Mucosa of rectum (tissue), 2 donors: ENCODE data around the gene ZMAT5.

Experiments
- H3K27ac ChIP-seq, 2 donors: one replicate each; pipeline ENCODE4 v1.7.0; 2013; ENCODE audit warnings: inconsistent platforms in 2 of 2, low read depth in 2 of 2, low read length in 2 of 2
- H3K27me3 ChIP-seq, 2 donors: one replicate each; pipeline ENCODE4 v1.7.0; 2013; ENCODE audit warnings: low read length in 2 of 2; ENCODE audit not compliant: control insufficient read depth in 2 of 2, insufficient read depth in 2 of 2
- H3K36me3 ChIP-seq, 2 donors: one replicate each; pipeline ENCODE4 v1.7.0; 2013; ENCODE audit warnings: low read length in 2 of 2; ENCODE audit not compliant: control insufficient read depth in 2 of 2, insufficient read depth in 2 of 2
- H3K4me1 ChIP-seq, 2 donors: one replicate each; pipeline ENCODE4 v1.7.0; 2013; ENCODE audit warnings: low read length in 2 of 2, mild to moderate bottlenecking in 1 of 2; ENCODE audit not compliant: control insufficient read depth in 2 of 2, insufficient read depth in 2 of 2
- H3K4me3 ChIP-seq, 2 donors: one replicate each; pipeline ENCODE4 v1.7.0; 2013; ENCODE audit warnings: low read length in 2 of 2
- H3K9ac ChIP-seq, 2 donors: one replicate each; pipeline ENCODE4 v1.7.0; 2013; ENCODE audit warnings: low read length in 2 of 2, low read depth in 1 of 2, mild to moderate bottlenecking in 1 of 2
- H3K9me3 ChIP-seq, 2 donors: one replicate each; pipeline ENCODE4 v1.7.0; 2013; ENCODE audit warnings: low read length in 2 of 2; ENCODE audit not compliant: control insufficient read depth in 2 of 2
- donor health status: healthy.
- donor health status: Normal muscosa, but diverticular disease.

Gene ZMAT5

DNA sequence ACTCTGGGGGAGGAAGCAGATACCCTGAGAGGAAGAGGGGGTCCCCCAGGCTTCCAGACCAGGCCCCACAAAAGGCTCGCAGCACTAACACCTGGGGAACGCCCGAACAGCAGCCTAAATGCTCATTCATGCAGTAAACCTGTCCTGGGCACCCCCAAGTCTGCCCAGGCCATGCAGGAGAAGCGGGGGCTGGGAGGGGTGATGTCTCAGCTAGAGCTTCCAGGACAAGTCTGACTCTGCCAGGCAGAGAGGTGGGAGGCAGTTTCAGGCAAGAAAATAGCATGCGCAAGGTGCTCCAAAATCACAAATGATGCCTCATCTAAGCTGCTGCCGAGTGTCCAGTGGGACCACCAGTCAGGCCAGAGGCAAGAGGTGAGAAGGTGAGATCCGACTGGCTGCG is 32.4 kb downstream of the ZMAT5 start:
- Histone ChIP-seq H3K27me3 (no peaks in the 10 kb centered on the region), H3K9me3 (no peaks in the 10 kb centered on the region), H3K27ac (no peak overlapping the region), H3K4me3 (no peak overlapping the region), H3K36me3 (peaks cover 0 to 7% of the 10 kb centered on the region in 2 donors), H3K9ac (no peak overlapping the region), H3K4me1 (peaks cover 0 to 6% of the 10 kb centered on the region in 2 donors)

DNA sequence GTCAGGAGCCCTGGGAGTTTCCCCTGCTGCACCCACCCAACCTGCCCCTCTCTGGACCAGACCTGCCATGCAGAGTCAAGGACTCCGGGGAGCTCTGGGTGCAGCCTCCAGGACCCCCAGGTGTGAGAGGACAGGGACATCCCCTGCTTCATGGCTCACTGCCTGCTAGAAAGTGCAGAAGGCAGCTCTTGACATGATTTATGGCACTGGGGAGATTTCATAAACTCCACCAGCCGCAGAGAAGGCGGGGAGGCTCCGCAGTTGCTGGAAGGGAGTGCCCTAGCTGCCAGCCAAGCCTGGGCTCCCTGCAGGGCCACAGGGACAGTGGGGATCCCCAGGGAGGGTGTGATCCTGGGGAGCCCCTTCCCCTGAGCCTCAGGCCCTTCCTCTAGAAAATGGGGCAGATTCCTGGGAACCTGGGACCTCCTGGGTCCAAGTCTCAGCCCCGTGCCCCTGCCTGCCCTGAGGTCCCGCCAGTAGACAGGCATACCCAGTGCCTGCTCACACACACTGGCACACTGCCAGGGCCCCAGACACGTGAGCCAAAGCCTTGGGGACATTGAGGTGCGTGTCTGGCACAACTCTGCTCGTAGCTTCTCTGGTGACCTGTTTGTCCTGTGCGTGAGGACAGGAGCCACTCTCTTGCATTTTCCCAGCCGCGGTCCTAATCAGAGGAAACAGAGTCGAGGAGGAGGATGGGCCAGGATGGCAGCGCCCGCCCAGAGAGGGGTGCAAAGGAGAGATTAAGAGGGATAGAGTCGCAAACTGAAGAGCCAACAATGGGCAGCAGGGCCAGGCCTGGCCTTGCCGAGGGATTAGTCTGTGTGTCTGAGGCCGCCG is 33.2 kb downstream of the ZMAT5 start:
- Histone ChIP-seq H3K4me3 (no peak overlapping the region), H3K4me1 (peaks cover 0 to 6% of the 10 kb centered on the region in 2 donors), H3K9ac (no peak overlapping the region), H3K36me3 (peaks cover 0 to 6% of the 10 kb centered on the region in 2 donors), H3K27me3 (no peaks in the 10 kb centered on the region), H3K27ac (no peak overlapping the region), H3K9me3 (no peaks in the 10 kb centered on the region)

DNA sequence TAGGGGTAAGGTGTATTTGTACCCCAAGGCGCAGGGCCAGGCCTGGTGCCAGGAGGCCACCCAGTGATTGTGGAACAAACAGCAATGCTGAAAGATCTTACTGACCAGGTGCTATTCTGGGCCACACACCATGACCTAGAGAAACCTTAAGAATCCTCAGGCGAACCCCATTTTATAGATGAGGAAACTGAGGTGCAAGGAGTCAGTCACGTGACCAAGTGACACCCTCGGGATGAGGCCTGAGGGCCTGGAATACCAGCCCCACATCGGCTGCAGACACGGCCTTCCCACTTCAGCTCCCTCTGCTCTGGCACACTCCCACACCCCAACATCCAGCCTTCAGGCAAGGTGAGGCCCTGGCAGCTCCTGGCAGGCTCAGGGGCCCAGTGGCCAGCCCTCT is 33.9 kb downstream of the ZMAT5 start:
- H3K27me3 ChIP-seq: no peaks in the 10 kb centered on the region
- no peak overlapping the region for H3K9ac ChIP-seq
- H3K9me3 ChIP-seq: no peaks in the 10 kb centered on the region
- H3K4me3 ChIP-seq: no peak overlapping the region
- H3K4me1 ChIP-seq: peaks cover 0 to 6% of the 10 kb centered on the region in 2 donors
- H3K36me3 ChIP-seq: peaks cover 0 to 6% of the 10 kb centered on the region in 2 donors
- no peak overlapping the region for H3K27ac ChIP-seq

DNA sequence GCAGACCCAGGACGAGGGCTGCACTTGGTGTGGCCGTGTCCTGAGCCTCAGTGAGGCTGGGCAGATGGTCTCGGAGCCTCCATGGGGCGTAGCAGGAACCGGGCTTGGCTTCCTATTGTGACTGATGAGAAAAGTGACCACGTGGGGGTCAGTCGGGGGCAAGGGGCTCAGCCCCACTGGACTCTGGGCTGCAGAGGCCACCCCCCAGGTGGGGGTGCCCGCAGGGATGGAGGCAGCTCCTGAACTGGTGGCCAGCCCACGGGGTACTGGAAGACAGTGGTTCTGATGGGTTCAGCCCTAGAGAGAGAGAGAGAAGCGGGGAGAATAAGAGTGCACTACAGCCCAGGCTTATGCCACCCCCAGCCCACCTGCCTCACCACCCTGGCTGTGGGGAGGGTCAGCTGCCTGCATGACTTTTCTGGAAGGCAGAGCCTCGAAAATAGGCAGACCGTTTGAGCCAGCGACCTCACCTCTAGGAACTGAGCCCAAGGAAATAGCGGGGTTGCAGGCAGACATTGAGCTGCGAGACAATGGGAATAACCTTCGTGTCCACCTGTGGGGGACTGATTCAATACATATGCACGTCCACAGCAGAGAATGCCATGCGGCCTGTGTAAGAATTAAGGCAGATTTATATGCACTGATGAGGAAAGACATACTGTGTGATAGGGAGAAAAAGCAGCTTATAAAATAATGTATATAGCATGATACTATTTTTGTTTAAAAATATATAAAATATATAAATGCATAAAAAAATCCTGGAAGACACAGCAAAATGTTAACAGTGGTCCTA is 35.6 kb downstream of the ZMAT5 start:
- Histone ChIP-seq H3K9me3 (no peaks in the 10 kb centered on the region), H3K4me3 (no peak overlapping the region), H3K36me3 (peaks cover 0 to 4% of the 10 kb centered on the region in 2 donors), H3K27me3 (no peaks in the 10 kb centered on the region), H3K4me1 (peaks cover 0 to 6% of the 10 kb centered on the region in 2 donors), H3K9ac (no peak overlapping the region), H3K27ac (no peak overlapping the region)

DNA sequence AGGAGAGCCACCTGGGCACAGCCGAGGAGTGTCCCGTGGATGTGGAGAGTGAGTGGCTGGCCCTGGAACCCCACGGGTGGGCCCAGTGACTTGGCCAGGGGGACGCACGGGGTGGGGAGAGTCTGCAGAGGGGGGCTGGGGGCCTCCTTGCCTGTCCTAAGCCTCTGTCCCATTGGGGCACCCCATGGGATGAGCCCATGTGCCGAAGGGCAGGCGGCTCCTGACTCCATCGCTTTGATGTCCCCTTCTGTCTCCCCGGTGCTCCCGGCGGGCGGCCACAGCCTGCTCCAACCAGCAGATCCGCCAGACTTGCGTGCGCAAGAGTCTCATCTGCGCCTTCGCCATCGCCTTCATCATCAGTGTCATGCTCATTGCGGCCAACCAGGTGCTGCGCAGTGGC is 37.6 kb downstream of the ZMAT5 start:
- no peak overlapping the region for H3K4me3 ChIP-seq
- no peak overlapping the region for H3K27ac ChIP-seq
- no peaks in the 10 kb centered on the region for H3K36me3 ChIP-seq
- no peak overlapping the region for H3K9ac ChIP-seq
- peaks cover 0 to 6% of the 10 kb centered on the region in 2 donors for H3K4me1 ChIP-seq
- no peaks in the 10 kb centered on the region for H3K9me3 ChIP-seq
- H3K27me3 ChIP-seq: no peaks in the 10 kb centered on the region

DNA sequence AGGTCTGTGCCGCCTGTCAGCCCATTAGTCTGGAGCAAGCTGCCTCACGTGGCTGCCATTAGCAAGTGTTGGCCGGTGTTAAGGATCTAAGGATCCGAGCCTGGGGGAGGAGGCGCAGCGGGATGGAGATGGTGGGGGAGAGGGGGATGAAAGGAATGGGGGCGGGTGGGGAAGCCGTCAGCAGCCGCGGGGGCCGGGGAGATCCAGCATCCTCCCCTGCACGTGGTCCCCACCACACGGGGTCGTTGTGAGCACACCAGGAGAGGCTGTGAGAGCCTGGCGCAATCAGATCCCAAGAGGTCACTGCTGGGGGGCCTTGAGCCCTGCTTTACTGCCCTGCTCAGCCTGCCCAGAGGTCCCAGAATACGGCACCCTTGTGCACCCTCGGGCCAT is 39.7 kb downstream of the ZMAT5 start:
- H3K4me3 ChIP-seq: no peak overlapping the region
- H3K27me3 ChIP-seq: peaks cover 0 to 5% of the 10 kb centered on the region in 2 donors
- H3K27ac ChIP-seq: no peak overlapping the region
- no peaks in the 10 kb centered on the region for H3K4me1 ChIP-seq
- no peaks in the 10 kb centered on the region for H3K36me3 ChIP-seq
- H3K9me3 ChIP-seq: no peaks in the 10 kb centered on the region
- H3K9ac ChIP-seq: no peak overlapping the region

DNA sequence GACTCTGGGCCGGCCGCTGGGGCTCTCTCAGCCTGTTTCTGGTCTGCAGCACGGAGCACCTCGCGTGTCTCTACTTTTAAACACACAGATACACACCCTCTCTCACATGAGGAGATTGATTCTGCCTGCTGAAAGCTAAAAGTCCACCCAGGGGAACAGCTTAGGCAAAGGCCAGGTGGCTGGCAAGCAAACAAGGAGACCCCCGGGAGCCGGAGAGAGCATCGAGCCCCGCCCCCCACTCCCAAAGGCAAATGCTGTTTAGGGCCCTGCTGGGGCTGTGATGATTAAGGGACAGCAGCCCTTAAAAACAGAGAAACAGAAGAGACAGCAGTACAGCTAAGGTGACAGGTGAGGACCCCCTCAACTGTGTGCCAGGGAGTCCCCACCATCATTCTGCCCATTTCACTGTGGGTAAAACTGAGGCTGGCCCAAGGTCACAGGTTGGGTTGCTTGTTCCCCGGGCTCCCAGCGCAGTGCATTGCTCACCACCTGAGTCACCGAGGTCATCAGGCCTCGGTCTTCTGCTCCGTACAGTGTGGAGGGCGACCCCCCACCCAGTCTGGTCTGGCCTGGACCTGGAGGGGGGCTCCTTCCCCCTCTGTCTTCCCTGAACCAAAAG is 40.2 kb downstream of the ZMAT5 start:
- Histone ChIP-seq H3K36me3 (no peaks in the 10 kb centered on the region), H3K27me3 (peaks cover 0 to 8% of the 10 kb centered on the region in 2 donors), H3K4me1 (no peaks in the 10 kb centered on the region), H3K9ac (no peak overlapping the region), H3K27ac (no peak overlapping the region), H3K9me3 (no peaks in the 10 kb centered on the region), H3K4me3 (no peak overlapping the region)

DNA sequence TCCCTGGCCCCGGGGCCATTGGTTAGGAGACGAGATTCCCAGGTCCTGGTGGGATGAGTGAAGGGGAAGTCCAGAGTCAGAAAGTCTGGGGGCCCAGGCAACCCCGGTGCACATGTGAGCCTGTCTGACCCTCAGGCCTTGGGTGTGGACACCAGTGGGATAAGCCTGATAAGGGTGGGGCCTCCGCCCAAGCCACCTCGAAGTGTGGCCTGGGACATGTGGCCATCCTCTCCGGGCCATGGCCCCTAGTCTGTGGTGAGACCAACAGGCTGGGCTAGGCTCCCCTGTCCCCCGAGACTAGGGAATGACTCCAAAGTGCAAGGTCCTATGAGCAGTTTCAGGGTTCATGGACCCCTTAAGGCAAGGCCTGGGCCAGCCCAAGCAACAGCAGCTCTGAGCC is 40.7 kb downstream of the ZMAT5 start:
- Histone ChIP-seq H3K27ac (no peak overlapping the region), H3K36me3 (no peaks in the 10 kb centered on the region), H3K9ac (no peak overlapping the region), H3K4me3 (no peak overlapping the region), H3K9me3 (no peaks in the 10 kb centered on the region), H3K4me1 (no peaks in the 10 kb centered on the region), H3K27me3 (peaks cover 5 to 13% of the 10 kb centered on the region in 2 donors)

DNA sequence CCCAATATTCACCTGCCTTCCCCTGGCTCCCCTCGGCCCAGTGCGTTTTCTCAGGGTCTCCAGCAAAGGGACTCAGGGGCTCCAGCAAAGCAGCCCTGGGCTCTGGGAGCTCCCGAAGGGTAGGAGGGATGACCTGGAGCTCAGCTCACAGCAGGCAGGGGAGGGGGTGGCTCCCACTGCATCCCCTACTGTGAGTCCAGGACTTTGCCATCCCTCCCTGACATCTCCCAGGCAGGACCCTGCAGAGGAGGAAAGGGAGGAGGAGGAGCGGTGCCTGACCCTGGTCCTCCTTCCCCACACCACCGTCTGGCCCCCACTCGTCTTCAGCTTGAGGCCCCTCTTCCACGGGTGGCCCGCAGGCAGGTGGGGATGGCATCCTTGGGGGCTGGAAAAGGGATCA is 42.0 kb downstream of the ZMAT5 start:
- Histone ChIP-seq H3K9ac (no peak overlapping the region), H3K9me3 (no peaks in the 10 kb centered on the region), H3K27me3 (peaks cover 6 to 13% of the 10 kb centered on the region in 2 donors), H3K4me1 (no peaks in the 10 kb centered on the region), H3K36me3 (no peaks in the 10 kb centered on the region), H3K27ac (no peak overlapping the region), H3K4me3 (no peak overlapping the region)

DNA sequence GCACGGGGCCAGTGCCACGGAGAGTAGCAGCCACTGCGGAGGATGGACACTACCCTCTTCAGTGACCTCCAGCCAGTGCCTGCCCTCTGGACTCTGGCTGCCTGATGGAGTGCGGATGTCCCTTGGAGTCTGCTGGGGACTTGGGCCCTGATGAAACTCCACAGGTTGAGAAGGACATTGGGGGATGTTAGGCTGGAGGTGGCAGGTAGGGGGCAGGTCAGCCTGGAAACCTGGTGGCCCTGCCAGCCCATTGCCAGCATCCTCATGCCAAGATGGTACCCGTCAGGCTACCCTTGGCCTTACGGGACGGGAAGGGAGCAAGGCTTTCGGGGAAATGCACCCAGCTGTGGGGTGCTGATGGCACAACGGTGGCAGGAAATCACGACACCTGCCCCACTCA is 43.0 kb downstream of the ZMAT5 start:
- Histone ChIP-seq H3K9me3 (no peaks in the 10 kb centered on the region), H3K4me1 (no peaks in the 10 kb centered on the region), H3K36me3 (no peaks in the 10 kb centered on the region), H3K27ac (no peak overlapping the region), H3K4me3 (no peak overlapping the region), H3K9ac (no peak overlapping the region), H3K27me3 (peaks cover 13 to 22% of the 10 kb centered on the region in 2 donors)
